NCI-H1048 (cell line): Measurements from ENCODE around the gene WTIP.
"Not testable (repeated sequence)": the region's sequence is repeated elsewhere in the genome, so short reads cannot be mapped to it uniquely, and the experiment has no call there.

ENCODE experiments used
- DNase-seq: peaks from one replicate; lab custom pipeline; 2025; lab: John Stamatoyannopoulos, UW

Gene WTIP

DNA sequence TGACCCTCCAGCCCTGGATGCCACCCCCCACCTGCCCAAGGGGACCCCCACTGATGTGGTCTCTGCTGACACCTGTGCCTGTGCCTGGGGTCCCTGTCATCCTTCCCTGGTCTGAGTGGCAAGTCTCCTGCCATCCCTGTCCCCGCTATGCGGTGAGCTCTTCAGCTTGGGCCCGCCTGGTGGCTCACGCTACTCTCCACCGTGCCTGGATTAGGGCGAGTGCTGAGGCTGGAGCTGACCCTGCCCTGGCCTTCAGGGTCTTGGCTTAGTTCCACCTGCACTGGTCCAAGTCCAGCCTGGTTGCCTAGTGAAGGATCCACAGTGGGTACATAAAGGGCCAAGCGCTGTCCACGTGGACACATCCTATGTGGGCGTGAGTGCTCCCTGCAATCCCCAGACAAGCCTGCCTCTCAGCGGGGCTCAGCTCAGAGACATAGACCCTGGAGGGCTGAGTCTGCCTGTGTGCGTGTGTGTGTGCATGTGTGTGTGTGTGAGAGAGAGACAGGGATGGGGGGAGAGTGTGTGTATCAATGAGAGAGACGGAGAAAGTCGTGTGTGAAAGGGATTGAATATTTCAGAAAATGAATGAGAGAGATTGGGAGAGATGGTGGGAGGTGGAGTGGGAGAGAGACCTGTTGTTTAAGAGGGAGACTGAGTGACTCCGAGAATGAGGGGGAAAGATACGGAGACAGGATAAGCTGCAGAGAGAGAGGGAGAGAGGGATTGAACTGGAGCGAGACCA lies 22.1 kb downstream of the WTIP start:
- no peak for DNase-seq

GRCh38 chr19:34504273-34504808 lies 22.8 kb downstream of the WTIP start:
- no peak for DNase-seq

GRCh38 chr19:34504809-34505291 lies 23.3 kb downstream of the WTIP start:
- no peak for DNase-seq

GRCh38 chr19:34505321-34506025 lies 23.9 kb downstream of the WTIP start:
- no peak for DNase-seq

DNA sequence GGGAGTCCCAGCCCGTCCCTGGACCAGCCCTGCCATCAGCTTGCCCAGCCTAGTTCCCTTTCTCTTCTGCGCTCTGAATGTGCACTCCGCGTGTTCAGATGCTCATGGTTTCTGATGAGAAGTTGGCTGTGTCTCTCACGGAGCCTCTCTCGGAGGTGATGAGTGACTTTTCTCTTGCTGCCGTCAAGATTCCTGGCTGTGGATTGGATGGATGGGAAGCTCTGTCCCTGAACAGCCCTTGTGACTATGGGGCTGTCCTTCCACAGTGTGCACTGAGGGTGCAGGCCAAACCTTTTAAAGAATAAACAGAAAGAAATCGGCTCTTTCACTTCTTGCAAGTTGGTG lies 24.4 kb downstream of the WTIP start:
- no peak for DNase-seq

GRCh38 chr19:34507414-34508067 lies 26.0 kb downstream of the WTIP start:
- DNase-seq: no peak

DNA sequence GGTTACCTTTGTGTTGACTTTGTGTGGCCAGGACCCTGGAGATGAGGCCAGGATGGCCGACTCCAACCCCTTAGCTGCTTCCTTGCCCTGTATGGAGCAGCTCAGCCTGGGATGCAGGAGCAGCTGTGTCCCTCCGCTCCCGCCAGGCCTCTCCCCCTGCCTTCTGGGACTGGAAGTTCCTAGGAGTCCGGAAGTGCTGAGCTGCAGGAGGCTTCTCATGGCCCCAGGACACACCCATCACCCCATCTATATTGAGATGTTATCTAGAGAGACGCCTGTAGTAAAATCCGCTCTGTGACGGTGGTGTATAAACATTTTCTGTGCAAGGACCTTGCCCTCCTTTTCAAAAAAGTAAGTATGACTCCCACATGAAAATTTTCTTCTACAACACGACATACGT lies 27.0 kb downstream of the WTIP start:
- no peak for DNase-seq

GRCh38 chr19:34510904-34511303 lies 29.3 kb downstream of the WTIP start:
- not testable (repeated sequence) for DNase-seq

GRCh38 chr19:34512254-34512822 lies 30.8 kb downstream of the WTIP start:
- DNase-seq: no peak

DNA sequence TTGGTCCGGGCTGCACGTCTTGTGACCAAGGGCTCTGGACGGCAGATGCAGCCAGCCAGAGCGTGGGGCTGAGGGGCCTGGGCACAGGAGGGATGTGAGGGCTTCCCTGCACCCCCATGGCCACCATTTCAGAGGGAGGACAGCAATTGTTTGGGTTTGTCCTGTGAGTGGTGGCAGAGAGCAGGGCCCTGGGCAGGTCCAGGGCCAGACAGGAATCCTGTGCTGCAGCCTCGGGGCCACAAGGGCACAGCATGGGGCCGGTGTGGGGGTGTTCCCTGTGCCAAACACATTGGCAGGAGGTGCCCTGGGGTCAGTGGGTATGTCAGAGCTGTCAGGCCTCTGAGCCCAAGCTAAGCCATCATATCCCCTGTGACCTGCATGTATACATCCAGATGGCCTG lies 32.2 kb downstream of the WTIP start:
- DNase-seq: no peak

DNA sequence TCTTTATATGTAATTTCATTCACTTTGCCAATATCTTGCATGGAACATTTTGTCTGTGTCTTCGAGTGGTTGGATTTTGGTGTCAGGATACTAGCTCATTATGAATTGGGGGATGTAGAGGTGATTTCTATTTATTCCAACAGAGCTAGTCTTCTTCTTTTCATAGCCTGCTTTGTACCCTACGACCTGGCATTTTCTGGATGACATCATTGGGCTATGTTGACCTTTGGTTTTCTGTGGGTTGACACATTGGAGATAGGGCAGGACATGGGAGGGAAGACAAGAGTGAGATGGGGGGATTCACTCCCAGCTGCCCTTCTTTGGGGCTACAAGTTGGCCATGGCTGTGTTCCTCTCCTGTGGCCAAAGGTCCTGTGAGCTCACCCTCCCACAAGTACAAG lies 38.0 kb downstream of the WTIP start:
- no peak for DNase-seq

DNA sequence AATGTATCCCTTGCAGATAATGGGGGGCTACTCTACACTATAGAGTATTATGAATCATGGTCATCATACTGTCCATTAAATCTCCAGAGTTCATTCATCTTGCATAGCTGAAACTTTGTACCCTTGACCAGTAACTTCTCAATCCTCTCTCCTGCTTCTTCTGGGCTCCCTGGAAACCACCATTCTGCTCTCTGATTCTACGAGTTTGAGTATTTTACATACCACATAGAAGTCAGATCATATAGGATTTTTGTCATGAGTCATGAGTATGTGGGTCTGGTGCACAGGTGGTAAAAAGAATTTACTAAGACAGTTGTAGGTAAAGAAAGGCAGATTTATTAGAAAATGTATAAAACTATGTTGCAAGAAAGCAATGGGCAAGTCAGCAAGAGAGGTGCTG lies 41.9 kb downstream of the WTIP start:
- DNase-seq: no peak

GRCh38 chr19:34525001-34525400 lies 43.4 kb downstream of the WTIP start:
- no peak for DNase-seq

DNA sequence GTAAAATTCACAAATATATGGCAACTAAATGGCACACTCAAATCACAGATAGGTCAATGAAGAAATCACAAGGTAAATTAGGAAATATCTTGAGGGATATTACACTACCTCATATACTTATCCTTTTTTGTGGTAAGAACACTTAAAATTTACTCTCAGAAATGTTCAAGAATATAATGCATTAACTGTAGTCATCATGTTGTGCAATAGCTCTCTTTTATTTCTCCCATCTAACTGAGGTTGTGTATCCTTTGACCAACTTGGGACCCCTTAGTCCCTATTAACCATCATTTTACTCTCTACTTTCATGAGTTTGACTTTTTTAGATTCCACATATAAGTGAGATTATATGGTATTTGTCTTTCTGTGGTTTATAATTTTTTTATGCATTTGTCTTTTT lies 52.6 kb downstream of the WTIP start:
- DNase-seq: no peak

- no peak for DNase-seq
Observed at GRCh38 chr19:34539396-34539795, 57.8 kb downstream of the WTIP start.

DNA sequence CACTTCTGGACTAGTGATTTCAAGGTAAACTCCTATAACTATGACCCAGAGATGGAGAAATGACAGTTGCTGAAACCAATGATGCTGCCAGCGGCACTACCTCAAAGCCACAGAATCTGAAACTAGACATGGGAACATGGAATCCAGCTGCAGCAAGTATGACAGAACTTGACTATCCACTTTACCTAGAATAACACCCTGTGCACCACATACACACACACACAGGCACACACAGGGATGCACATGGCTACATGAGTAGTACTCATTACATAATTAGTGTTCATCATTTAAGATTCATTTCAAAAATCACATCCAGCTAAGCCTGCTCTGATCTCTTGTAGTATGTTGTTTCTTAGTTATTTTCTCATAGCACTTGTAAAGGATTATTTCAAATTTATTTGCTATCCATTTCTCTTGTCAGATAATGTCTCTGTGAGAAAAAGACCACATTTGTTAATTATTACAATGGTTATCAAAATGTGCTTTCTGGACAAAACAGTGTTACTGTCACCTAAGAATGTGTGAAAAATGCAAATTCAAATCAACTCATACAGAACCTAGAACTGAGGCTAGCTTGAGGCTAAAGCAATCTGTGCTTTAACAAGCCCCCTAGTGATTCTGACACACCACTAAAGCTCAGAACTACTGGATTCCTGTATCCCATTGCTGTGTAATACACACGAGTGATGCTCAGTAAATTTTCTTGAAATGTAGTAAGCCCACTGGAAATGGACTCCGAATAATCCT lies 59.4 kb downstream of the WTIP start:
- DNase-seq: no peak

- DNase-seq: no peak
Observed at GRCh38 chr19:34549833-34550232, 68.3 kb downstream of the WTIP start.

DNA sequence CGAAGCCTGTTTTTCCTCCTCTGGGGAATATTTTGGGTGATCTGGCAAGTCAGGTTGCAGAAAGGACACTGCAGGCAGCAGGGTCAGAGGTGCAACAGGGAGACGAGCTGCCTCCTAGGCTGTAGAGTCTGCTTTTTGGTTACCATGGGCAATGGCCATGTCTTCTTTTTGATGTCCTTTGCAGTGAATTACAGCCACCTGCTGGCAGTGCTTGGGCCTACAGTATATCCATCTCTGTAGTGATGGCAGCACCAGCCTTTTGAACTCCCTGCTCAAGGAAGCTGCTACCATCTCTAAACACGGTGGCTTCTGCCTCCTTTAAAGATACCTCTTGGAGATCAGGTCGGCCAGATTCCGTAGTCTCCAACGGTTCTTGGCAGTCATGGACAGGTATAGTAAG lies 73.9 kb downstream of the WTIP start:
- no peak for DNase-seq

DNA sequence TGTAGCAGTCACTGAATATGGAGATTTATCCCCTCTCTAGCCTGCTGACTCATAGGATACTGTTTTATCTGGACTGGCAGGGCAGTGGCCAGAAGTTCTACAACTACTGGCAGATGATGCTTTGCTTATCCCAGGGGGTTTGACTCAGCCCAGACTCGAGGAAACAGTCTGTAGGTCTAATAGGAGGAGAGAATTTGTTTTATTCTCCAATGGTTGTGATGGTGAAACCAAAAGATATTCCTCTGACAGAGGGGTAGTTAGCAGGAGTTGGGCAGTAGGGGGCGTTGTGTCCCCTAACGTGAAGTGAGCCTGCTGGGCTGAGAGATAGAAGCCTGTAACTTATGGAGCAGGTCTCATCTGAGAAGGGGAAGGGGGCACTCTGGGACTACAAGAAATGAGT lies 74.9 kb downstream of the WTIP start:
- DNase-seq: peak; percentile 25

DNA sequence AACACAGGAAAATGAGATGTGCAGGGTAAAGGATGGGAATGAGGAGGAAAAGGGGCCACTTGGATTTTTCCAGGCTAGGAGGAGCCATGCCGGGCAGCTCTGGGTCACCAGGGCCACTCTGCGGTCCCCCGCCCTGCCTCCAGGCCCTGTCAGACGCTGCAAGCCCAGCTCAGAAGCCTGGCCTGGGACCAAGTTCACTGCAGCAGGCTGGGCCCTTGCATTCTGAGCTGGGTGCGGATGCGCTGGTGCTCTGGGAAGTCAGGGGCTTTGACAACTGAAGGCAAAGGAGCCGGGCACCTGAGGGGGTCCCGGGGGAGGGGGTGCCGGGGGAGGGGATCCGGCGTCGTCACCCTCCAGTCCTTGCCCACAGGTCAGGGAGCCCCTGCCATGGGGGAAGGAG lies 77.5 kb downstream of the WTIP start:
- DNase-seq: no peak

- no peak for DNase-seq
Observed at GRCh38 chr19:34560229-34560628, 78.7 kb downstream of the WTIP start.
